Mesothelial cell of epicardium (in vitro differentiated cells): ENCODE results near the gene BLM. TPM values are rescaled to one million over a fixed set of nuclear protein-coding genes. Genes with fewer than 3 reads are reported as not detected.

Experiments used
- DNase-seq, 2 experiments: peaks; one replicate each; pipeline ENCODE4 v3.0.0; 2021; ENCODE audit warnings: low spot score in 2 of 2; ENCODE audit not compliant: unreplicated experiment in 2 of 2
- H3K27ac Mint-ChIP-seq: 2 replicates; pipeline ENCODE4 v1.8.0; 2021; ENCODE audit warnings: mixed read lengths
- H3K27me3 Mint-ChIP-seq: 2 replicates; pipeline ENCODE4 v1.8.0; 2021; ENCODE audit warnings: low read depth, mixed read lengths
- H3K36me3 Mint-ChIP-seq: 2 replicates; pipeline ENCODE4 v1.8.0; 2021; ENCODE audit warnings: mixed read lengths
- H3K4me1 Mint-ChIP-seq: 2 replicates; pipeline ENCODE4 v1.8.0; 2021; ENCODE audit warnings: mixed read lengths
- H3K4me3 Mint-ChIP-seq: 2 replicates; pipeline ENCODE4 v1.8.0; 2021; ENCODE audit warnings: mild to moderate bottlenecking, moderate library complexity, mixed read lengths
- H3K9me3 Mint-ChIP-seq: 2 replicates; pipeline ENCODE4 v1.8.0; 2021; ENCODE audit warnings: mixed read lengths
- total RNA-seq: library from RNA; stranded (reverse); gene quantifications from 3 replicates; pipeline ENCODE4 v1.2.1, GENCODE V29; 2021
- TF ChIP-seq, protein P1 (sequence below): fragments of 200-600 bp; sonication (generic); IDR thresholded peaks from one replicate; pipeline ENCODE4 v1.5.0; 2021; ENCODE audit warnings: antibody characterized with exemption; ENCODE audit not compliant: unreplicated experiment

The BLM gene
- total RNA-seq, 1 donor from 2014 or later, result 13.4 TPM

DNA sequence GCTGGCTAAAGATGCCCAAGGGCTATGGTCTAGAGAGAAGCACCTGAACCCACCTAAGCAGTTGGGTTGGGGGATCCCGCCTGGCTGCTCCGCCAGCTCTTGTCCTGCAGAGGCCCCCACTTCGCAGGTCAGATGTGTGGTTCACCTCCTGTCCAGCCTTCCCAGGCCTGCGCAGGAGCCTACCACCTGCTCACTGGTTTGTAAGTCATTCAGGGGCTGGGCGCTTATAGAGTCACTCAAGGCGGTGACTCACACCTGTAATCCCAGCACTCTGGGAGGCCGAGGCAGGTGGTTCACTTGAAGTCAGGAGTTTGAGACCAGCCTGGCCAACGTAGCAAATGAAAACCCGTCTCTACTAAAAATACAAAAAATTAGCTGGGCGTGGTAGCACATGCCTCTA lies 147.4 kb downstream of the BLM start:
- no peak overlapping the region for H3K27ac Mint-ChIP-seq
- TF ChIP-seq, protein P1, sequence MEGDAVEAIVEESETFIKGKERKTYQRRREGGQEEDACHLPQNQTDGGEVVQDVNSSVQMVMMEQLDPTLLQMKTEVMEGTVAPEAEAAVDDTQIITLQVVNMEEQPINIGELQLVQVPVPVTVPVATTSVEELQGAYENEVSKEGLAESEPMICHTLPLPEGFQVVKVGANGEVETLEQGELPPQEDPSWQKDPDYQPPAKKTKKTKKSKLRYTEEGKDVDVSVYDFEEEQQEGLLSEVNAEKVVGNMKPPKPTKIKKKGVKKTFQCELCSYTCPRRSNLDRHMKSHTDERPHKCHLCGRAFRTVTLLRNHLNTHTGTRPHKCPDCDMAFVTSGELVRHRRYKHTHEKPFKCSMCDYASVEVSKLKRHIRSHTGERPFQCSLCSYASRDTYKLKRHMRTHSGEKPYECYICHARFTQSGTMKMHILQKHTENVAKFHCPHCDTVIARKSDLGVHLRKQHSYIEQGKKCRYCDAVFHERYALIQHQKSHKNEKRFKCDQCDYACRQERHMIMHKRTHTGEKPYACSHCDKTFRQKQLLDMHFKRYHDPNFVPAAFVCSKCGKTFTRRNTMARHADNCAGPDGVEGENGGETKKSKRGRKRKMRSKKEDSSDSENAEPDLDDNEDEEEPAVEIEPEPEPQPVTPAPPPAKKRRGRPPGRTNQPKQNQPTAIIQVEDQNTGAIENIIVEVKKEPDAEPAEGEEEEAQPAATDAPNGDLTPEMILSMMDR, result no peak
- DNase-seq, result no peak

DNA sequence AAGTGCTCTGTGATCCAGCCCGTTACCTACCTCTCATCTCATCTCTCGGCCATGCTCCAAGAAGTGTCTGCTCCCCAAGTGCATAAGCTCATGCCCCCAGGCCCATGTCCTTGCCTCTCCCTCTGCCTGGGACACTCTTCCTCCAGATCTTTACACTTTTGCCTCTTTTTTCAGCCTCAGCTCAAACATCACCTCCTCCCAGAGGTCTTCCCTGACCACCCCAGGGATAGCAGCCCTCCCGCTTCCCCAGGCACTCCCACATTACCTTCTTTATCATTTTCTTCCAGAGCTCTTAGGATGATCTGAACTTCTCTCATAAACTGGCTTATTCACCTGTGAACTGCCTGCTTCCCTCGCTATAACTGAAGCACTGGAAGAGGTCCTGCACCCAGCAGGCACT lies 148.6 kb downstream of the BLM start:
- peaks cover 41% of the 10 kb centered on the region for H3K4me1 Mint-ChIP-seq
- H3K36me3 Mint-ChIP-seq, result no peaks in the 10 kb centered on the region
- no peak overlapping the region for H3K27ac Mint-ChIP-seq
- no peak overlapping the region for H3K4me3 Mint-ChIP-seq
- H3K9me3 Mint-ChIP-seq, result no peaks in the 10 kb centered on the region
- TF ChIP-seq, protein P1, result no peak
- no peaks in the 10 kb centered on the region for H3K27me3 Mint-ChIP-seq
- no peak for DNase-seq

More for the DNA sequence above, 147.4 kb downstream of the BLM start:
- H3K9me3 Mint-ChIP-seq, result no peaks in the 10 kb centered on the region
- H3K27me3 Mint-ChIP-seq, result no peaks in the 10 kb centered on the region
- H3K4me3 Mint-ChIP-seq, result no peak overlapping the region
- peaks cover 31% of the 10 kb centered on the region for H3K4me1 Mint-ChIP-seq
- H3K36me3 Mint-ChIP-seq, result no peaks in the 10 kb centered on the region

Other genes starting within 250 kb of the BLM start
- gene CRTC3, start 187.4 kb upstream of the BLM start, total RNA-seq, result 52.9 to 57.1 TPM (median 56.6 TPM) in 3 replicates
- 97.7 to 98.8 TPM (median 98.8 TPM) in 3 replicates for gene FURIN, start 151.2 kb downstream of the BLM start, total RNA-seq
- gene FES, start 167.2 kb downstream of the BLM start, total RNA-seq, result 26.5 to 32.6 TPM (median 29.4 TPM) in 3 replicates
- 89.0 to 104 TPM (median 101 TPM) in 3 replicates for gene MAN2A2, start 186.0 kb downstream of the BLM start, total RNA-seq
- 11.5 to 12.4 TPM (median 11.9 TPM) in 3 replicates for gene HDDC3, start 215.2 kb downstream of the BLM start, total RNA-seq
- gene UNC45A, start 217.9 kb downstream of the BLM start, total RNA-seq, result 75.8 to 79.7 TPM (median 79.3 TPM) in 3 replicates
- gene RCCD1, start 237.5 kb downstream of the BLM start, total RNA-seq, result 18.6 to 21.5 TPM (median 20.2 TPM) in 3 replicates